WERI-Rb-1 (cell line): ENCODE results near the gene MYRF.

Experiments
- DNase-seq: peaks from one replicate; pipeline ENCODE4 v3.0.0-alpha.2; 2020
- H3K27ac ChIP-seq: fragments of 250-450 bp; sonication (Bioruptor Pico); 2 replicates; pipeline ENCODE4 v1.5.1; 2020; ENCODE audit warnings: mild to moderate bottlenecking, moderate library complexity
- H3K27me3 ChIP-seq: fragments of 250-450 bp; sonication (Bioruptor Pico); 2 replicates; pipeline ENCODE4 v1.5.1; 2021; ENCODE audit warnings: mild to moderate bottlenecking, low read depth, moderate library complexity; ENCODE audit not compliant: insufficient read depth, severe bottlenecking
- H3K36me3 ChIP-seq: fragments of 250-450 bp; sonication (Bioruptor Pico); 2 replicates; pipeline ENCODE4 v1.5.1; 2020; ENCODE audit warnings: mild to moderate bottlenecking, moderate library complexity
- H3K4me3 ChIP-seq: 2 replicates; pipeline ENCODE4 v1.5.1; 2011; ENCODE audit warnings: low read depth, mild to moderate bottlenecking, control low read depth, low read length
- H3K9me3 ChIP-seq: fragments of 250-450 bp; sonication (Bioruptor Pico); 2 replicates; pipeline ENCODE4 v1.5.1; 2021; ENCODE audit warnings: mild to moderate bottlenecking, moderate library complexity; ENCODE audit not compliant: severe bottlenecking
- TF ChIP-seq, protein P1 (sequence below): IDR thresholded peaks from 2 replicates; pipeline ENCODE4 v1.5.1; 2011; ENCODE audit warnings: low read depth, mild to moderate bottlenecking, control low read depth, inconsistent platforms, low read length

The MYRF gene

DNA sequence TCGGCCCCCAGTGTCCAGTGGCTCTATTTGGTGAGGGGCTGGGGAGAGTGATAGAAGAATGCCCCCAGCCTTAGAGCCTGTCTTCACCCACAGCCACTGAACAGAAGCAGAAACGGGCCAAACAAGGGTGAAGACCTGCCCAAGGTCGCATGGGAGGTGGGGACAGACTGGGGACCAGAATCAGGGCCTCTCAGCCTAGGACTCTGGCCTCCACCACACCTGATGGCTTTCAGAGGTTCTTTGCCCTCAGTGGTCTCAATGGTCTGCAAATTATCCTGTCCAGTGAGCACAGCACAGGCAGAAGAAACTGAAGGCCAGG is 4.5 kb upstream of the MYRF start:
- Histone ChIP-seq H3K27me3 (peaks cover 2% of the 10 kb centered on the region), H3K9me3 (no peaks in the 10 kb centered on the region), H3K27ac (no peak overlapping the region), H3K36me3 (no peaks in the 10 kb centered on the region), H3K4me3 (no peak overlapping the region)
- TF ChIP-seq, protein P1, sequence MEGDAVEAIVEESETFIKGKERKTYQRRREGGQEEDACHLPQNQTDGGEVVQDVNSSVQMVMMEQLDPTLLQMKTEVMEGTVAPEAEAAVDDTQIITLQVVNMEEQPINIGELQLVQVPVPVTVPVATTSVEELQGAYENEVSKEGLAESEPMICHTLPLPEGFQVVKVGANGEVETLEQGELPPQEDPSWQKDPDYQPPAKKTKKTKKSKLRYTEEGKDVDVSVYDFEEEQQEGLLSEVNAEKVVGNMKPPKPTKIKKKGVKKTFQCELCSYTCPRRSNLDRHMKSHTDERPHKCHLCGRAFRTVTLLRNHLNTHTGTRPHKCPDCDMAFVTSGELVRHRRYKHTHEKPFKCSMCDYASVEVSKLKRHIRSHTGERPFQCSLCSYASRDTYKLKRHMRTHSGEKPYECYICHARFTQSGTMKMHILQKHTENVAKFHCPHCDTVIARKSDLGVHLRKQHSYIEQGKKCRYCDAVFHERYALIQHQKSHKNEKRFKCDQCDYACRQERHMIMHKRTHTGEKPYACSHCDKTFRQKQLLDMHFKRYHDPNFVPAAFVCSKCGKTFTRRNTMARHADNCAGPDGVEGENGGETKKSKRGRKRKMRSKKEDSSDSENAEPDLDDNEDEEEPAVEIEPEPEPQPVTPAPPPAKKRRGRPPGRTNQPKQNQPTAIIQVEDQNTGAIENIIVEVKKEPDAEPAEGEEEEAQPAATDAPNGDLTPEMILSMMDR = no peak
- DNase-seq = no peak

DNA sequence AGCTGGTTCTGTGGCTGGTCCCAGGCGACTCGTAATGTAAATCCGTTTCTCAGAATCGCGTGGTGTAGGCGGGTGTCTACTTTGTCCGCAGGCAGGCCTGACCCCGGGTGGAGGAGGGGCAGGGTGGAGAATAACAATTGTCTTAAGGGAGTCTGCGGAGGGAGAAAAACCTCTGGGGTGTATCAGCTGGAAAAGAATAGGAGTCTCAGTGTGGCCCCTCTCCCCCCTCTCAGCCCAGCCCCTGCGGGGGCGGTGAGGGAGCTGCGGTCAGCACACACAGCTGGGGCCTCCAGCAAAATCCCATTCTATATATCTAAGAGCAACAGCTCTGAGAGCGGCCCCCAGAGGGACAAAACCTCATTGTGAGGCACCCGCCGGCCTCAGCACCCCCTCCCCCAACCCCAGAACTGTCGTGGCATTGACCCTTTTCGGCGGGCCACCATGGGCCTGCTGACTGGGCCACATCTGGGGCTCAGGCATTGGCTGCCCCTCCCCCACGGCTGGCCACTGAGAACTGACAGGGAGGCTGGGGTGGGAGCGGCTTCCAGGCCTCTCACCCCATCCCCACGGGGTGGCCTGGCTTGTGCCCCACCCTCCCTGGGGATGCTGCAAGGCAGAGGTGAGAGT is 2.7 kb upstream of the MYRF start:
- TF ChIP-seq, protein P1 = no peak
- Histone ChIP-seq H3K36me3 (no peaks in the 10 kb centered on the region), H3K4me3 (no peak overlapping the region), H3K27ac (no peak overlapping the region), H3K27me3 (peaks cover 4% of the 10 kb centered on the region), H3K9me3 (no peaks in the 10 kb centered on the region)
- no peak for DNase-seq

DNA sequence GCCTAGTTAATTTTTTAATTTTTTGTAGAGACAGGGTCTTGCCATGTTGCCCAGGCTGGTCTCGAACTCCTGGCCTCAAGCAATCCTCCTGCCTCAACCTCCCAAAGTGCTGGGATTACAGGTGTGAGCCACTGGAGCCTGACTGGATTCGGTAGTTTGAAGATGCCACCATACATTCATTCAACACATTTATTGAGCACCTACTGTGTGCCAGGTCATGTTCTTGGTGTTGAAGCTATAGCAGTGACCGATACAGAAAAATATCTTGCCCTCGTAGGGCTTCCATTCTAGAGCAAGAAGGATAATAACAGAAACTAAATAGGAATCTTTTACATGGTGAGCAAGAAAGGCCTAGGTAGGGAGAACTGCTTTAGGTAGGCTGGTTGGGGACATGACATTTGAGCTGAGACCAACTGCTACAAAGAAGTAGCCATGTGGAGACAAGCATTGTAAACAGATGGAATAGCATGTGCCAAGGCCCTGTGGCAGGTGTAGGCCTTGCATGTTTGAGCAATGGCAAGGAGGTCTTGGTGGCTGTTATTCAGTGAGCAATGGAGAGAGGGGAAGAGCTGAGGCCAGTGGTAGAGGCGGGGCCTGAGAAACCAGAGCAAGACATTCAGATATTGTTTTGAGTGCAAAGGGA is 1.7 kb upstream of the MYRF start:
- H3K4me3 ChIP-seq = no peak overlapping the region
- no peaks in the 10 kb centered on the region for H3K36me3 ChIP-seq
- H3K9me3 ChIP-seq = no peaks in the 10 kb centered on the region
- TF ChIP-seq, protein P1 = no peak
- no peak for DNase-seq
- peaks cover 4% of the 10 kb centered on the region for H3K27me3 ChIP-seq
- H3K27ac ChIP-seq = no peak overlapping the region

DNA sequence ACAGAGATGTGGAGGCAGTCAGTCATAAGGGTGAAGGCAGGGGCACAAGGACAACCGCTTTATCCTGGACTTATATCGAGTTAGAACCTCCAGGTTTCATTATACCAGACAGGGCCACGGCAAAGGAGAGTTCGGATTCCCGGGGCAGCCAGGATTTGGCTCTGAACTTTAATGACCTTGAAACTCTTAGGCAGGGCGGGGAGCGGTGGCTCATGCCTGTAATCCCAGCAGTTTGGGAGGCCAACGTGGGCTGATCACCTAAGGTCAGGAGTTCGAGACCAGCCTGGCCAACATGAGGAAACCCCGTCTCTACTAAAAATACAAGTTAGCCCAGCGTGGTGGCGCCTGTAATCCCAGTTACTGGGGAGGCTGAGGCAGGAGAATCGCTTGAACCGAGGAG is 1.1 kb upstream of the MYRF start:
- H3K4me3 ChIP-seq = no peak overlapping the region
- no peaks in the 10 kb centered on the region for H3K9me3 ChIP-seq
- TF ChIP-seq, protein P1 = no peak
- H3K36me3 ChIP-seq = no peaks in the 10 kb centered on the region
- no peak overlapping the region for H3K27ac ChIP-seq
- DNase-seq = no peak
- peaks cover 4% of the 10 kb centered on the region for H3K27me3 ChIP-seq

DNA sequence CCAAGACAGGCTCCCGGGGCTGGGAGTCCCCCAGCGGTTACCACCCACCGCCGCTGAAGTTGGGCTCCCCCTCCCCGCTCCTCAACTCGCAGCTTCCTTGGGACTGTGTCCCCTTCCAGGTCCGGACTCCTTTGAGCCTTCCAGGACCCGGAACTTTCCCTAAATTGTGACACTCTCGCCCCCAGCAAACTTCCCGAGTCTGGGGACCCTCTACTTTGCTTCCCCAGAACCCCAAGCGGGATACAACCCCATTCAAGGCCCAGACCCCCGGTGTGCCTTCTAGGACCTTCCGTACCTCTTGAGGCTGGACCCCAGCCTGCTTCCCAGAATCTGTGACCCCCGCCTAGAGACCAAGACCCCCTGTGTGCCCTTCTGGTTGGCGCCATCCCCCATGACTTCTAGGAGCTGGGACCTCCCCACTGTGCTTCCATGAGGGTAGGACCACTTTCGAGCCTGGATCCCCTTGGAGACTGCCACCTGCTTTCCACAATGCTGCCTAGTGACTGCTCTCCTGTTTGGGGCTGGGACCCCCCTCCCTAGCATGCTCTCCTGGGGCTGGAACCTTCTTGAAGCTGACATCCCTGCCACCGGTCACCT is 587 bp downstream of the MYRF start:
- TF ChIP-seq, protein P1 = no peak
- Histone ChIP-seq H3K9me3 (no peaks in the 10 kb centered on the region), H3K36me3 (no peaks in the 10 kb centered on the region), H3K27me3 (peaks cover 4% of the 10 kb centered on the region), H3K4me3 (peak overlapping the region; percentile 51), H3K27ac (no peak overlapping the region)
- no peak for DNase-seq
